Measurements from ENCODE around the gene HDAC10. TPM values are rescaled to one million over a fixed set of nuclear protein-coding genes. Genes with fewer than 3 reads are reported as not detected.

The HDAC10 gene
- total and polyA plus RNA-seq, 2 donors = 11.6 to 61.6 TPM

DNA sequence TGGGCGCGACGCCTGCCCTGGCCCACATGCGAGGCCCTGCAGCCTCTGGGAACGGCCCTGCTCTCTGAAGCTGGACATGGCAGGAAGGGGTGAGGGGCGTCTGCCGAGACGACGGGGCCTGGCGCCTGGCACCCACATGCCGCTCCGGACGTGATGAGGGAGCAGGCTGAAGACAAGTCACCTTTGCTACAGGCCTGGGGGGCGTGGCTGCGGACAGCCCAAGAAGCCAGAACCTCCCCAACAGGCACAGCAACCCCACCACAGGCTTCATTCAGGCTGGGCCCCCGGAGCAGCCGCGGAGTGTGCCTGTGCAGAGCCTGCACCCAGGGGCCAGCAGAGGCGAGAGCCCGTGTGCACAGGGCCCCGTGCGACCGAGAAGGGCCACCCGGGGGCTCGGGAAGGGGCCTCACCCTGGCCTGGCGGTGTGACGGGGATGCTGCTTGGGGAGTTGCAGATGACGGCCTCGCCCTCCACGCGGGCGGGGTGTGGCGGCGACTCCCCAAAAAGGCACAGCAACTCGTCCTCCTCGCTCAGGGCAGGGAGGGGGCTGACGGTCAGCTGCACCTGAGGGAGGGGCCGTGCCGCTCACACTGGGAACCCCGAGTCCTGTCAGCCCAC is 35.7 kb upstream of the HDAC10 start:
- 97% methylated on average over 40 of the region's 40 CpGs for WGBS
- H3K27me3 ChIP-seq (ENCODE audit: control insufficient read depth in 2 of 2, insufficient read depth in 1 of 2, low read length in 1 of 2) = peaks cover 0 to 5% of the 10 kb centered on the region in 2 donors
- H3K4me1 ChIP-seq (ENCODE audit: control insufficient read depth in 2 of 2, insufficient read depth in 2 of 2, low read length in 2 of 2) = peaks cover 0 to 3% of the 10 kb centered on the region in 2 donors
- no peaks in the 10 kb centered on the region for H3K9me3 ChIP-seq (ENCODE audit: control insufficient read depth in 2 of 2, insufficient read depth in 1 of 2, low read length in 1 of 2)
- H3K4me3 ChIP-seq (ENCODE audit: low read length in 2 of 2) = no peak overlapping the region
- DNase-seq (ENCODE audit: low read depth in 6 of 9, low spot score in 9 of 9) = no peak
- no peaks in the 10 kb centered on the region for H3K36me3 ChIP-seq (ENCODE audit: control insufficient read depth in 2 of 2, insufficient read depth in 2 of 2, low read length in 1 of 2)
- H3K27ac ChIP-seq (ENCODE audit: low read depth in 1 of 2, low read length in 1 of 2) = no peak overlapping the region

- Histone ChIP-seq H3K36me3 (ENCODE audit: control insufficient read depth in 2 of 2, insufficient read depth in 2 of 2, low read length in 1 of 2) (no peaks in the 10 kb centered on the region), H3K27ac (ENCODE audit: low read depth in 1 of 2, low read length in 1 of 2) (no peak overlapping the region), H3K27me3 (ENCODE audit: control insufficient read depth in 2 of 2, insufficient read depth in 1 of 2, low read length in 1 of 2) (no peaks in the 10 kb centered on the region), H3K4me3 (ENCODE audit: low read length in 2 of 2) (no peak overlapping the region), H3K4me1 (ENCODE audit: control insufficient read depth in 2 of 2, insufficient read depth in 2 of 2, low read length in 2 of 2) (no peaks in the 10 kb centered on the region), H3K9me3 (ENCODE audit: control insufficient read depth in 2 of 2, insufficient read depth in 1 of 2, low read length in 1 of 2) (no peaks in the 10 kb centered on the region)
- DNase-seq (ENCODE audit: low read depth in 6 of 9, low spot score in 9 of 9) = no peak
- WGBS = 95% methylated on average over 21 of the region's 21 CpGs
Observed at GRCh38 chr22:50286275-50286674, 35.2 kb upstream of the HDAC10 start.

DNA sequence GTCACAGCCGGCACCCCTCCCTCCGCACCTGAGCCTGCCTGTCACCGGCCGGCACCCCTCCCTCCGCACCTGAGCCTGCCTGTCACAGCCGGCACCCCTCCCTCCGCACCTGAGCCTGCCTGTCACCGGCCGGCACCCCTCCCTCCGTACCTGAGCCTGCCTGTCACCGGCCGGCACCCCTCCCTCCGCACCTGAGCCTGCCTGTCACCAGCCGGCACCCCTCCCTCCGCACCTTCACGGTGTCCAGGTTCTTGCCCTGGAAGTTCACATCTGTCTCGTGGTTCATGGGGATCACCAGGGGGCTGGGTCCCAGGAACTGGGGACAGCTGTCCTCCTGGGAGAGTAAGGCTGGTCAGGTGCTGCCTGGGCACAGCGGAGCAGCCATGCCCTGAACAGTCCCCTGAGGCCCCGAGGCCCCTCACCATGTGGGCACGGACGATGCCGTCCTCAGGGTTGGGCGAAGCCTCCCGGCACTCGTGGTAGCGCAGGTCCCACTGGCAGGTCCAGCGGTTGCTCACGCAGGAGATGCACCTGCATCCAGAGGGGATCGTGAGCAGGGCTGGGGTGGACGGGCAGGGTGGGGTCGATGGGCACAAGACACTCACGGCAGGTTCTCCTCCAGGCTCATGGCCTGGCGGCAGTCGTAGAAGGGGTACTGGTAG is 34.6 kb upstream of the HDAC10 start:
- H3K9me3 ChIP-seq (ENCODE audit: control insufficient read depth in 2 of 2, insufficient read depth in 1 of 2, low read length in 1 of 2) = no peaks in the 10 kb centered on the region
- no peak for DNase-seq (ENCODE audit: low read depth in 6 of 9, low spot score in 9 of 9)
- H3K4me1 ChIP-seq (ENCODE audit: control insufficient read depth in 2 of 2, insufficient read depth in 2 of 2, low read length in 2 of 2) = no peaks in the 10 kb centered on the region
- H3K36me3 ChIP-seq (ENCODE audit: control insufficient read depth in 2 of 2, insufficient read depth in 2 of 2, low read length in 1 of 2) = no peaks in the 10 kb centered on the region
- 98% methylated on average over 29 of the region's 34 CpGs for WGBS
- no peak overlapping the region for H3K4me3 ChIP-seq (ENCODE audit: low read length in 2 of 2)
- H3K27ac ChIP-seq (ENCODE audit: low read depth in 1 of 2, low read length in 1 of 2) = no peak overlapping the region
- no peaks in the 10 kb centered on the region for H3K27me3 ChIP-seq (ENCODE audit: control insufficient read depth in 2 of 2, insufficient read depth in 1 of 2, low read length in 1 of 2)

DNA sequence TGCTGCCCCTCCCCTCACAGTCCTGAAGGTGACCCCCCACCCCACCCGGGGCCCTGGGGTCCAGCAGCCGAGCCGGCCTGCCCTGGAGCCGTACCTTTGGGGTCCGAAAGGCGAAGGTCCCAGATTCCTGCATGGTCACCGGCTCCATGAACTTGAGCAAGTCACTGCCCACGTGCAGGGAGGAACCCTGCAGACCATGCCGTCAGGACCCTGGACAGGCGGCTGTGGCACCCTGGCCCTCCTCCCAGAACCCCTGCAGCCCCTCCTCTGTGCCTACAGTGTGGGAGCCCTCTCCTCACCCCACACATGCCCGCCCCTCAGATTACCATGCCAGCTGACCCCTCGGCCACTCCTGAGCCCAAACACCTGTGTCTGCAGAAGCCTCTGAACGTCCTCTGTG is 33.4 kb upstream of the HDAC10 start:
- no peaks in the 10 kb centered on the region for H3K4me1 ChIP-seq (ENCODE audit: control insufficient read depth in 2 of 2, insufficient read depth in 2 of 2, low read length in 2 of 2)
- H3K36me3 ChIP-seq (ENCODE audit: control insufficient read depth in 2 of 2, insufficient read depth in 2 of 2, low read length in 1 of 2) = no peaks in the 10 kb centered on the region
- no peak overlapping the region for H3K4me3 ChIP-seq (ENCODE audit: low read length in 2 of 2)
- H3K27ac ChIP-seq (ENCODE audit: low read depth in 1 of 2, low read length in 1 of 2) = no peak overlapping the region
- DNase-seq (ENCODE audit: low read depth in 6 of 9, low spot score in 9 of 9) = no peak
- H3K9me3 ChIP-seq (ENCODE audit: control insufficient read depth in 2 of 2, insufficient read depth in 1 of 2, low read length in 1 of 2) = no peaks in the 10 kb centered on the region
- WGBS = 94% methylated on average over 13 of the region's 13 CpGs
- no peaks in the 10 kb centered on the region for H3K27me3 ChIP-seq (ENCODE audit: control insufficient read depth in 2 of 2, insufficient read depth in 1 of 2, low read length in 1 of 2)

- H3K4me3 ChIP-seq (ENCODE audit: low read length in 2 of 2) = no peak overlapping the region
- WGBS = 97% methylated on average over 30 of the region's 30 CpGs
- H3K4me1 ChIP-seq (ENCODE audit: control insufficient read depth in 2 of 2, insufficient read depth in 2 of 2, low read length in 2 of 2) = no peaks in the 10 kb centered on the region
- no peak for DNase-seq (ENCODE audit: low read depth in 6 of 9, low spot score in 9 of 9)
- H3K27ac ChIP-seq (ENCODE audit: low read depth in 1 of 2, low read length in 1 of 2) = no peak overlapping the region
- no peaks in the 10 kb centered on the region for H3K27me3 ChIP-seq (ENCODE audit: control insufficient read depth in 2 of 2, insufficient read depth in 1 of 2, low read length in 1 of 2)
- H3K36me3 ChIP-seq (ENCODE audit: control insufficient read depth in 2 of 2, insufficient read depth in 2 of 2, low read length in 1 of 2) = no peaks in the 10 kb centered on the region
- H3K9me3 ChIP-seq (ENCODE audit: control insufficient read depth in 2 of 2, insufficient read depth in 1 of 2, low read length in 1 of 2) = no peaks in the 10 kb centered on the region
Observed at GRCh38 chr22:50283821-50284220, 32.8 kb upstream of the HDAC10 start.

DNA sequence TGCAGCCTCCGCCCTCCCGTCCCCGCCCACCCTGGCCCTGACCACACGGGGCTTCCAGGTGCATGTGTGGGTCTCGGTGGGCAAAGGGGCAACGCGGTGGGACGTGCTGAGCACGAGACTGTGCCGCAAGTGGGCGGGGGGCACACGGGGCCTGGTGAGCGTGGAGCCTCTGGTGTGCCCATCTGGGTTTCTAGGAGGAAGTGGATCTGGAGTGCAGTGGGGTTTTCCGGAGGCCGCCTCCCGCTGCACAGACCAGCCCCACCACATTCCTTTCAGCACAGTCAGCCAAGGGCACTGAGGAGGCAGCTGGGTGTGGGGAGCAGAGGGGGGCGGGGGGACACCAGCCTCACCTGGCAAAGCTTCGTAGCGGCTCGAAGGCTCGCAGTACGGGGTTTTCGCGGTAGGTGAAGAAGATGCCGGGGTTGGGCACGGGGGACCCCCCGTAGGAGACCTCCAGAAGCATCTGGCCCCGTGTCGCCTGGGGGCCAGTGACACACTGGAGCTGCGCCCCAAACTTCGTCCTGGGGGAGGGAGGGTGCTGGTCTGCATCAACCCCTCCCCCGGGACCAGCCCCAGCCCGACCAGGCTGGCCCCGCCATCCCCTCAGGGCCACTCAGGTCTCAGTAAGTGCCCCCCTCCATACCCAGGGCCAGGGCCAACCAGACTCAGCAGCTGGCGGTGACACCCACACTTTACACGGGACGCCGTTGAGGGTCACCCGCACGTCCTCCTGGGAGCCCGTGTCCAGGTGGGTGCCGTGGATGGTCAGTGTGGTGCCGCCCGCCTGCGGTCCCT is 31.5 kb upstream of the HDAC10 start:
- H3K4me1 ChIP-seq (ENCODE audit: control insufficient read depth in 2 of 2, insufficient read depth in 2 of 2, low read length in 2 of 2) = no peaks in the 10 kb centered on the region
- no peak overlapping the region for H3K27ac ChIP-seq (ENCODE audit: low read depth in 1 of 2, low read length in 1 of 2)
- H3K9me3 ChIP-seq (ENCODE audit: control insufficient read depth in 2 of 2, insufficient read depth in 1 of 2, low read length in 1 of 2) = no peaks in the 10 kb centered on the region
- DNase-seq (ENCODE audit: low read depth in 6 of 9, low spot score in 9 of 9) = no peak
- H3K36me3 ChIP-seq (ENCODE audit: control insufficient read depth in 2 of 2, insufficient read depth in 2 of 2, low read length in 1 of 2) = no peaks in the 10 kb centered on the region
- no peaks in the 10 kb centered on the region for H3K27me3 ChIP-seq (ENCODE audit: control insufficient read depth in 2 of 2, insufficient read depth in 1 of 2, low read length in 1 of 2)
- WGBS = 90% methylated on average over 45 of the region's 45 CpGs
- no peak overlapping the region for H3K4me3 ChIP-seq (ENCODE audit: low read length in 2 of 2)

DNA sequence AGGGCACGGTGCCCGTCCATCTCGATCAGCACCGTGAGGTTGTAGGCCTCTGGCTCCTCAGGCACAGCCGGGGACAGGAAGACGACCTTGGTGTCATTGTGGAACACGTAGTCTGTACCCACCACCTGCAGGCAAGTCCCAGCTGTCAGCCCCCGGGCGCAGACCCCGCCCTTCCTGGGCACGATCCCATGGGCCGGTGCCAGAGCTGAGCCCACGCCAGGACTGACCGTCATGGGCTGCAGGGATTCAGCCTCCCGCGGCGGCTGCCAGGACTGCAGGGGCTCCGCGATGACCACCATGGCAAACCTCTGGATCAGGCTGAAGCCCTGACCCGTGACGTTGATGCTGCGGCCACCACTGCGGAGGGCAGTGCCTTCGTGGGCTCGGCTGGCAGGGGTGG is 30.9 kb upstream of the HDAC10 start:
- H3K36me3 ChIP-seq (ENCODE audit: control insufficient read depth in 2 of 2, insufficient read depth in 2 of 2, low read length in 1 of 2) = no peaks in the 10 kb centered on the region
- H3K4me3 ChIP-seq (ENCODE audit: low read length in 2 of 2) = no peak overlapping the region
- H3K27ac ChIP-seq (ENCODE audit: low read depth in 1 of 2, low read length in 1 of 2) = peak overlapping the region in 1 of 2 donors; percentile 9
- H3K9me3 ChIP-seq (ENCODE audit: control insufficient read depth in 2 of 2, insufficient read depth in 1 of 2, low read length in 1 of 2) = no peaks in the 10 kb centered on the region
- H3K27me3 ChIP-seq (ENCODE audit: control insufficient read depth in 2 of 2, insufficient read depth in 1 of 2, low read length in 1 of 2) = no peaks in the 10 kb centered on the region
- H3K4me1 ChIP-seq (ENCODE audit: control insufficient read depth in 2 of 2, insufficient read depth in 2 of 2, low read length in 2 of 2) = no peaks in the 10 kb centered on the region
- 94% methylated on average over 25 of the region's 25 CpGs for WGBS
- DNase-seq (ENCODE audit: low read depth in 6 of 9, low spot score in 9 of 9) = no peak

DNA sequence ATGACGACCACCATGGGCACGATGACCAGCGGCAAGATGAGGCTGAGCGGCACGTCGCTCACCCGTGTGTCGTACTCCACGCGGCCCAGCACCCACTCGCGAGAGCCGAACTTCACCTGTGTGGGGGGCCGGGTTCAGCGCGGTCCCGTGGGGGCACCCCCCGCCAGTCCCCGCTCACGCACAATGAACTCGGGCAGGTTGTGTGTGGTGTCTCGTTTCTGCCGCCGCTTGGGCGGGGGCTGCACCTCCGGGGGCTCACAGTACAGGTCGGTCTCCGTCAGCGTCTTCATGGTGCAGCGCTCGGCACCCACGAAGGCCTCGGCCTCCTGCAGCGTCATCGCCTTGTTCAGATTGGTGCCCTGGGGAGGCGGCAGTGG is 30.3 kb upstream of the HDAC10 start:
- no peak overlapping the region for H3K4me3 ChIP-seq (ENCODE audit: low read length in 2 of 2)
- no peak overlapping the region for H3K27ac ChIP-seq (ENCODE audit: low read depth in 1 of 2, low read length in 1 of 2)
- no peaks in the 10 kb centered on the region for H3K36me3 ChIP-seq (ENCODE audit: control insufficient read depth in 2 of 2, insufficient read depth in 2 of 2, low read length in 1 of 2)
- no peak for DNase-seq (ENCODE audit: low read depth in 6 of 9, low spot score in 9 of 9)
- peaks cover 0 to 2% of the 10 kb centered on the region in 2 donors for H3K9me3 ChIP-seq (ENCODE audit: control insufficient read depth in 2 of 2, insufficient read depth in 1 of 2, low read length in 1 of 2)
- WGBS = 95% methylated on average over 36 of the region's 36 CpGs
- H3K27me3 ChIP-seq (ENCODE audit: control insufficient read depth in 2 of 2, insufficient read depth in 1 of 2, low read length in 1 of 2) = no peaks in the 10 kb centered on the region
- H3K4me1 ChIP-seq (ENCODE audit: control insufficient read depth in 2 of 2, insufficient read depth in 2 of 2, low read length in 2 of 2) = no peaks in the 10 kb centered on the region

DNA sequence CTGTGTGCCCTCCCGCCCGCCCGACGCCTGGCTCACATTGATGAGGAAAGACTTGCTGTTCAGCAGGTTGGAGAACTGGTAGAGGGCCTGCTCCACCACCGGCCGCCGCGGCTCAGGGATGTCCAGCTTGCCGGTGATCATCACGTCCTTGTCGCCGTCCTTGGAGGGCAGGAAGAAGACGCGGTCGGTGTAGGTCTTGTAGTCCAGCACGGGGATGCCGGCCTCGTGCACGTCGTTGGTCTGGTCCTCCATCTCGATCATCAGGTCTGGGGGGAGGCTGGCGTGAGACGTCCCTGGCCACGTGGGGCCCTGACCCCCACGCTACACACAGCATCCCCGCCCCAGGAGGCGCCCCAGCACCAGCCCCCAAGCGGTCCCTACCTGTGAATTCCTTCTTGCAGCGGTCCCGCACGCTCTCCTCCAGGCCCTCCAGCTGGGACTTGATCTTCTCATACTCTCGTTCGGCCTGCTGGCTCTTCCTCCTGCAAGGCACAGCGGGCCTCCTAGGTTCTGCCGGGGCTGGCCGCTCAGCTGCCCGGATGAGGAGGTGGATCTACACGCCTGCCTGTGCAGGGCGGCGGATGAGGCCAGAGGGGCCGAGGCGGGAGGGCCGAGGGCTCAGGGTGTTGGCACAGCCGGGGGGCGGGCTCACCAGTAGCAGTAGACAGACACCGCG is 29.8 kb upstream of the HDAC10 start:
- H3K9me3 ChIP-seq (ENCODE audit: control insufficient read depth in 2 of 2, insufficient read depth in 1 of 2, low read length in 1 of 2) = peaks cover under 1 to 8% of the 10 kb centered on the region in 2 donors
- WGBS = 97% methylated on average over 47 of the region's 47 CpGs
- no peaks in the 10 kb centered on the region for H3K4me1 ChIP-seq (ENCODE audit: control insufficient read depth in 2 of 2, insufficient read depth in 2 of 2, low read length in 2 of 2)
- no peak for DNase-seq (ENCODE audit: low read depth in 6 of 9, low spot score in 9 of 9)
- H3K27ac ChIP-seq (ENCODE audit: low read depth in 1 of 2, low read length in 1 of 2) = no peak overlapping the region
- H3K27me3 ChIP-seq (ENCODE audit: control insufficient read depth in 2 of 2, insufficient read depth in 1 of 2, low read length in 1 of 2) = no peaks in the 10 kb centered on the region
- H3K36me3 ChIP-seq (ENCODE audit: control insufficient read depth in 2 of 2, insufficient read depth in 2 of 2, low read length in 1 of 2) = no peaks in the 10 kb centered on the region
- H3K4me3 ChIP-seq (ENCODE audit: low read length in 2 of 2) = no peak overlapping the region

Data from thymus (tissue), 11 donors.